B cell (primary cell): ENCODE results near the gene VPS26C. TPM values are rescaled to one million over a fixed set of nuclear protein-coding genes. Genes with fewer than 3 reads are reported as not detected.

Source experiments
- ATAC-seq: fragments of 200-7000 bp; cut with Tn5 transposase; one replicate; pipeline ENCODE4 v1.10.0; 2021; ENCODE audit warnings: low read depth, mild to moderate bottlenecking, moderate number of reproducible peaks, moderate library complexity
- CTCF ChIA-PET: fragments of 350-600 bp; sonication (Branson Sonifier 250); formaldehyde crosslinking; loops from one replicate; lab custom pipeline; 2021; ENCODE audit warnings: antibody characterized with exemption, inconsistent platforms; lab: Charles Lee
- POLR2A ChIA-PET: fragments of 350-600 bp; sonication (Branson Sonifier 250); formaldehyde crosslinking; loops from one replicate; lab custom pipeline; 2021; ENCODE audit warnings: antibody characterized with exemption; lab: Charles Lee
- DNase-seq: peaks from one replicate; pipeline ENCODE4 v3.0.0; 2013
- H2AFZ ChIP-seq: 2 replicates; pipeline ENCODE4 v1.6.1; 2012; ENCODE audit warnings: mild to moderate bottlenecking, low read depth, low read length; ENCODE audit not compliant: insufficient read depth, poor library complexity, severe bottlenecking
- H3K27ac ChIP-seq, 2 donors: 1 replicate in 1 of 2; 2 replicates in 1 of 2; pipeline ENCODE4 v1.5.1; 2012 to 2013; ENCODE audit warnings: low read length in 2 of 2, mild to moderate bottlenecking in 2 of 2, moderate library complexity in 1 of 2
- H3K27me3 ChIP-seq, 4 experiments: fragments of 200-600 bp in 1 of 4; sonication (generic) in 1 of 4; replicated peaks in 1 of 4; 1 replicate in 2 of 4; 2 replicates in 2 of 4; pipeline versions ENCODE4 v1.6.1 to v1.7.0; 2013 to 2016; ENCODE audit warnings: low read length in 3 of 4, mild to moderate bottlenecking in 2 of 4, mixed read lengths in 1 of 4, moderate library complexity in 1 of 4; ENCODE audit not compliant: insufficient read depth in 4 of 4, control insufficient read depth in 3 of 4; ENCODE audit errors: control extremely low read depth in 1 of 4
- H3K36me3 ChIP-seq, 2 experiments: replicated peaks in 1 of 2; 1 replicate in 1 of 2; 2 replicates in 1 of 2; pipeline versions ENCODE4 v1.6.1 to v1.7.1; 2013; ENCODE audit warnings: low read length in 1 of 2; ENCODE audit not compliant: insufficient read depth in 2 of 2, control insufficient read depth in 1 of 2; ENCODE audit errors: control extremely low read depth in 1 of 2, extremely low read depth in 1 of 2
- H3K4me1 ChIP-seq, 2 donors: fragments of 200-600 bp in 1 of 2; sonication (generic) in 1 of 2; 1 replicate in 1 of 2; 2 replicates in 1 of 2; pipeline versions ENCODE4 v1.5.1 to v1.6.1; 2013 to 2017; ENCODE audit warnings: low read length in 2 of 2; ENCODE audit not compliant: control insufficient read depth in 2 of 2, insufficient read depth in 2 of 2
- H3K4me2 ChIP-seq: replicated peaks from 2 replicates; pipeline ENCODE3; 2012; ENCODE audit warnings: mild to moderate bottlenecking, low read depth, low read length; ENCODE audit not compliant: poor library complexity, severe bottlenecking
- H3K4me3 ChIP-seq, 5 experiments: fragments of 200-600 bp in 1 of 5; sonication (generic) in 1 of 5; 1 replicate in 3 of 5; 2 replicates in 2 of 5; pipeline versions ENCODE4 v1.5.1 to v1.7.0; 2011 to 2016; ENCODE audit warnings: low read length in 4 of 5, mild to moderate bottlenecking in 4 of 5, low read depth in 2 of 5, control low read depth in 1 of 5, moderate library complexity in 1 of 5; ENCODE audit not compliant: insufficient read depth in 1 of 5; ENCODE audit errors: control extremely low read depth in 1 of 5, extremely low read depth in 1 of 5
- H3K79me2 ChIP-seq: fragments of 200-600 bp; sonication (generic); one replicate; pipeline ENCODE4 v1.6.0; 2016; ENCODE audit warnings: low read length; ENCODE audit not compliant: control insufficient read depth, insufficient read depth
- H3K9ac ChIP-seq: fragments of 200-600 bp; sonication (generic); 2 replicates; pipeline ENCODE4 v1.6.1; 2017; ENCODE audit warnings: mild to moderate bottlenecking, low read length, moderate library complexity
- H3K9me3 ChIP-seq, 3 donors: one replicate each; pipeline versions ENCODE4 v1.6.1 to v1.7.1; 2013; ENCODE audit warnings: low read length in 2 of 3; ENCODE audit not compliant: control insufficient read depth in 2 of 3, insufficient read depth in 1 of 3; ENCODE audit errors: control extremely low read depth in 1 of 3
- H4K20me1 ChIP-seq: 2 replicates; pipeline ENCODE4 v1.6.0; 2012; ENCODE audit warnings: mild to moderate bottlenecking, low read length; ENCODE audit not compliant: insufficient read depth, control insufficient read depth, poor library complexity, severe bottlenecking
- H3K27ac Mint-ChIP-seq: one replicate; pipeline ENCODE4 v1.8.0; 2021; ENCODE audit warnings: mixed read lengths
- H3K27me3 Mint-ChIP-seq: one replicate; pipeline ENCODE4 v1.8.0; 2021; ENCODE audit warnings: mixed read lengths
- H3K4me1 Mint-ChIP-seq: one replicate; pipeline ENCODE4 v1.8.0; 2021; ENCODE audit warnings: mixed read lengths
- H3K4me3 Mint-ChIP-seq: one replicate; pipeline ENCODE4 v1.8.0; 2021; ENCODE audit warnings: mixed read lengths
- H3K9me3 Mint-ChIP-seq: one replicate; pipeline ENCODE4 v1.8.0; 2022; ENCODE audit warnings: mixed read lengths; ENCODE audit not compliant: insufficient read depth
- EZH2 ChIP-seq: IDR thresholded peaks from 2 replicates; pipeline ENCODE4 v1.6.1; 2012; ENCODE audit warnings: borderline replicate concordance, low read depth, mild to moderate bottlenecking, moderate library complexity, low read length; ENCODE audit not compliant: insufficient read depth, poor library complexity, severe bottlenecking
- WGBS: methylation state at CpG from one replicate; pipeline ENCODE4 v1.1.5; 2013; ENCODE audit warnings: missing lambda C conversion rate; ENCODE audit not compliant: insufficient coverage; 5-methylcytosine and 5-hydroxymethylcytosine counted together
- intact Hi-C: fragments of 100-400 bp; cut with micrococcal nuclease; formaldehyde crosslinking; loops from one replicate; pipeline ENCODE4 v1.10.0; 2022
- polyA plus RNA-seq: library from polyadenylated mRNA; depleted of rRNA; stranded (reverse); fragments of >200 nt; gene quantifications from 2 replicates; pipeline ENCODE4 v1.2.3, GENCODE V29; 2012
- total RNA-seq, 2 donors: library from RNA; stranded (reverse); fragments of 120-200 nt in 1 of 2; gene quantifications; 1 replicate in 1 of 2; 2 replicates in 1 of 2; pipeline versions ENCODE4 v1.2.3 to v1.2.4, GENCODE V29; 2013 to 2022
- TF ChIP-seq, protein P1 (sequence below): fragments of 200-600 bp; IDR thresholded peaks from one replicate; pipeline ENCODE4 v1.8.0; 2022; ENCODE audit warnings: antibody characterized with exemption, mild to moderate bottlenecking

The VPS26C gene
- total and polyA plus RNA-seq, 2 donors (not counting 1 experiment from before 2014, with no cell fraction given) = 34.3 to 58.6 TPM

GRCh38 chr21:37278199-37278598 lies 11.1 kb upstream of the VPS26C start:
- Histone ChIP-seq H3K4me2 (no peak overlapping the region), H3K9me3 (no peaks in the 10 kb centered on the region), H3K4me3 (no peak overlapping the region), H4K20me1 (no peaks in the 10 kb centered on the region), H3K27me3 (peaks cover 0 to 2% (median 0%) of the 10 kb centered on the region in 4 experiments), H3K79me2 (no peaks in the 10 kb centered on the region), H3K36me3 (no peaks in the 10 kb centered on the region), H2AFZ (no peak overlapping the region), H3K4me1 (no peaks in the 10 kb centered on the region), H3K27ac (no peak overlapping the region), H3K9ac (no peak overlapping the region)
- ChIA-PET POLR2A (no interaction called here), CTCF (no interaction called here)
- no peaks in the 10 kb centered on the region for H3K4me1 Mint-ChIP-seq
- no peak overlapping the region for H3K27ac Mint-ChIP-seq
- peaks cover 5% of the 10 kb centered on the region for H3K27me3 Mint-ChIP-seq
- TF ChIP-seq EZH2 = no peak
- 97% methylated on average over 4 of the region's 7 CpGs for WGBS
- no peak for DNase-seq
- intact Hi-C loops = no loop called here
- no peak overlapping the region for H3K4me3 Mint-ChIP-seq
- no peak for ATAC-seq
- no peaks in the 10 kb centered on the region for H3K9me3 Mint-ChIP-seq

DNA sequence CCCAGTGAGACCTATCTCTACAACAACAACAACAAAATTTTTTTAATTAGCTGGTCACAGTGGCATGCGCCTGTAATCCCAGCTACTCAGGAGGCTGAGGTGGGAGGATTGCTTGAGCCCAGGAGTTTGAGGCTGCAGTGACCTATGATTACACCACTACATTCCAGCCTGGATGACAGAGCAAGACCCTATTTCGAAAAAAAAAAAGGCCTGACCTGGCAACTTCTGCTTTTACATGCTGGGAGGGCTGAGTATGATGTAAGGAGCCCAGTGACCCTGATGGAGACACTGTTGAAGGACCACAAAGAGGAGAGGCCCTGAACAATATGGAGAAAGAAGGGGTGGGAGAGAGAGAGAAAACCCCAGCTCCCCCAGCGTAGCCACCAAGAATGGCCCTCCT lies 9.2 kb upstream of the VPS26C start:
- Histone ChIP-seq H3K4me3 (no peak overlapping the region), H4K20me1 (no peaks in the 10 kb centered on the region), H3K9ac (no peak overlapping the region), H3K27ac (no peak overlapping the region), H3K4me2 (no peak overlapping the region), H2AFZ (no peak overlapping the region), H3K27me3 (peaks cover 0 to 3% (median 0%) of the 10 kb centered on the region in 4 experiments), H3K36me3 (no peaks in the 10 kb centered on the region), H3K4me1 (no peaks in the 10 kb centered on the region), H3K79me2 (no peaks in the 10 kb centered on the region), H3K9me3 (no peaks in the 10 kb centered on the region)
- WGBS = 80% methylated on average over 1 of the region's 3 CpGs
- Mint-ChIP-seq H3K27me3 (no peaks in the 10 kb centered on the region), H3K9me3 (no peaks in the 10 kb centered on the region), H3K4me3 (no peak overlapping the region), H3K4me1 (no peaks in the 10 kb centered on the region), H3K27ac (no peak overlapping the region)
- ATAC-seq (no peak), DNase-seq (no peak)
- POLR2A ChIA-PET = interaction anchor here (0.7 kb wide), 1 partner anchor 50 kb away, joined by 3 read pairs; no protein-coding TSS in a partner anchor
- intact Hi-C loops = no loop called here
- TF ChIP-seq EZH2 = no peak
- TF ChIP-seq, protein P1, sequence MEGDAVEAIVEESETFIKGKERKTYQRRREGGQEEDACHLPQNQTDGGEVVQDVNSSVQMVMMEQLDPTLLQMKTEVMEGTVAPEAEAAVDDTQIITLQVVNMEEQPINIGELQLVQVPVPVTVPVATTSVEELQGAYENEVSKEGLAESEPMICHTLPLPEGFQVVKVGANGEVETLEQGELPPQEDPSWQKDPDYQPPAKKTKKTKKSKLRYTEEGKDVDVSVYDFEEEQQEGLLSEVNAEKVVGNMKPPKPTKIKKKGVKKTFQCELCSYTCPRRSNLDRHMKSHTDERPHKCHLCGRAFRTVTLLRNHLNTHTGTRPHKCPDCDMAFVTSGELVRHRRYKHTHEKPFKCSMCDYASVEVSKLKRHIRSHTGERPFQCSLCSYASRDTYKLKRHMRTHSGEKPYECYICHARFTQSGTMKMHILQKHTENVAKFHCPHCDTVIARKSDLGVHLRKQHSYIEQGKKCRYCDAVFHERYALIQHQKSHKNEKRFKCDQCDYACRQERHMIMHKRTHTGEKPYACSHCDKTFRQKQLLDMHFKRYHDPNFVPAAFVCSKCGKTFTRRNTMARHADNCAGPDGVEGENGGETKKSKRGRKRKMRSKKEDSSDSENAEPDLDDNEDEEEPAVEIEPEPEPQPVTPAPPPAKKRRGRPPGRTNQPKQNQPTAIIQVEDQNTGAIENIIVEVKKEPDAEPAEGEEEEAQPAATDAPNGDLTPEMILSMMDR = no peak
- CTCF ChIA-PET = no interaction called here
